Dedifferentiated amniotic fluid mesenchymal stem cell (primary cell): ENCODE results near the gene GUCY1A2.

Experiments
- DNase-seq: peaks from one replicate; pipeline ENCODE4 v3.0.0-alpha.2; 2016; ENCODE audit errors: extremely low spot score

Gene GUCY1A2

GRCh38 chr11:106998116-106998915, 20.0 kb downstream of the GUCY1A2 start:
- DNase-seq, result peak; percentile 95

GRCh38 chr11:106997227-106997626, 21.0 kb downstream of the GUCY1A2 start:
- DNase-seq, result no peak

- no peak for DNase-seq
These were observed 21.6 kb downstream of the GUCY1A2 start for GRCh38 chr11:106996691-106997090.

- DNase-seq, result no peak
These were observed 27.9 kb downstream of the GUCY1A2 start for GRCh38 chr11:106990331-106990730.

- DNase-seq, result peak; percentile 45
These were observed 29.2 kb downstream of the GUCY1A2 start for GRCh38 chr11:106989078-106989455.

GRCh38 chr11:106988151-106989077, 29.9 kb downstream of the GUCY1A2 start:
- peak; percentile 75 for DNase-seq

- DNase-seq, result no peak
These were observed 31.6 kb downstream of the GUCY1A2 start for GRCh38 chr11:106986673-106987072.

GRCh38 chr11:106986261-106986660, 32.0 kb downstream of the GUCY1A2 start:
- DNase-seq, result peak; percentile 92

- no peak for DNase-seq
These were observed 34.3 kb downstream of the GUCY1A2 start for GRCh38 chr11:106983991-106984390.

GRCh38 chr11:106983261-106983660, 35.0 kb downstream of the GUCY1A2 start:
- DNase-seq, result no peak

- DNase-seq, result no peak
These were observed 43.4 kb downstream of the GUCY1A2 start for GRCh38 chr11:106974831-106975230.

- no peak for DNase-seq
These were observed 46.4 kb downstream of the GUCY1A2 start for GRCh38 chr11:106971864-106972263.

GRCh38 chr11:106969644-106970355, 48.5 kb downstream of the GUCY1A2 start:
- no peak for DNase-seq

- DNase-seq, result no peak
These were observed 55.3 kb downstream of the GUCY1A2 start for GRCh38 chr11:106962995-106963394.

GRCh38 chr11:106961518-106961917, 56.8 kb downstream of the GUCY1A2 start:
- peak; percentile 90 for DNase-seq

GRCh38 chr11:106961048-106961447, 57.2 kb downstream of the GUCY1A2 start:
- no peak for DNase-seq

- DNase-seq, result peak; percentile 75
These were observed 58.5 kb downstream of the GUCY1A2 start for GRCh38 chr11:106959800-106960199.

- DNase-seq, result no peak
These were observed 58.9 kb downstream of the GUCY1A2 start for GRCh38 chr11:106959386-106959785.

- peak; percentile 19 for DNase-seq
These were observed 59.6 kb downstream of the GUCY1A2 start for GRCh38 chr11:106958517-106959248.

GRCh38 chr11:106957030-106957482, 61.2 kb downstream of the GUCY1A2 start:
- no peak for DNase-seq

- DNase-seq, result no peak
These were observed 68.2 kb downstream of the GUCY1A2 start for GRCh38 chr11:106950067-106950491.
